Chondrocyte (in vitro differentiated cells): Measurements from ENCODE around the gene NOVA1. TPM values are rescaled to one million over a fixed set of nuclear protein-coding genes. Genes with fewer than 3 reads are reported as not detected.

ENCODE experiments used
- DNase-seq: peaks from one replicate; pipeline ENCODE4 v3.0.0; 2021; ENCODE audit warnings: mixed read lengths, low spot score
- H3K27ac Mint-ChIP-seq: one replicate; pipeline ENCODE4 v1.8.0; 2021; ENCODE audit warnings: mild to moderate bottlenecking, moderate library complexity, mixed read lengths; ENCODE audit not compliant: unreplicated experiment
- H3K27me3 Mint-ChIP-seq: 2 replicates; pipeline ENCODE4 v1.8.0; 2021; ENCODE audit warnings: low read depth, mixed read lengths
- H3K36me3 Mint-ChIP-seq: 2 replicates; pipeline ENCODE4 v1.8.0; 2021; ENCODE audit warnings: low read depth, mixed read lengths
- H3K4me1 Mint-ChIP-seq: 2 replicates; pipeline ENCODE4 v1.8.0; 2021; ENCODE audit warnings: low read depth, mild to moderate bottlenecking, mixed read lengths
- H3K4me3 Mint-ChIP-seq: one replicate; pipeline ENCODE4 v1.8.0; 2021; ENCODE audit warnings: mild to moderate bottlenecking, moderate library complexity, mixed read lengths; ENCODE audit not compliant: unreplicated experiment
- H3K9me3 Mint-ChIP-seq: 2 replicates; pipeline ENCODE4 v1.8.0; 2021; ENCODE audit warnings: low read depth, mixed read lengths
- total RNA-seq: library from RNA; stranded (reverse); gene quantifications from 3 replicates; pipeline ENCODE4 v1.2.1, GENCODE V29; 2021
- TF ChIP-seq, protein P1 (sequence below): fragments of 200-600 bp; sonication (generic); IDR thresholded peaks from 2 replicates; pipeline ENCODE4 v1.5.0; 2021; ENCODE audit warnings: antibody characterized with exemption, mild to moderate bottlenecking, moderate library complexity

Gene NOVA1
- total RNA-seq, 1 donor from 2014 or later = 0.97 TPM

DNA sequence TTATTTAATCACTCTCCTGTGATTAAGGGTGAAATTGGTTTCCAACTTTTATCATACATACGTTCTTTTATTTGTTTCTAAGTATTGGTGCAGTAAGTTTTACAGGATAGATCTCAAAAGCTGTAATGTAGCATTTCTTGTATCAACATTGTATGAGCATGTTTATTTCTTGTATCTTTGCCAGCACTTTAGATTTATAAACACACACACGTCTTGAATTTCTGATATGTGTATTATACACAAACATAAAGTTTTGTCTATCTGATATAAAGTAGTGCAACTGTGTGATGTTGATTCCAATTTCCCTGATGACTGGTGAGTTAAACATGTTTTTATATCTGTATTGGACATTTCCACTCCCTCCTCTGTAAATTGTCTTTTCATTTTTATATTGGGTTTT, 134.7 kb downstream of the NOVA1 start:
- Mint-ChIP-seq H3K36me3 (no peaks in the 10 kb centered on the region), H3K4me1 (no peaks in the 10 kb centered on the region), H3K9me3 (peaks cover 13% of the 10 kb centered on the region), H3K27ac (no peak overlapping the region), H3K4me3 (no peak overlapping the region), H3K27me3 (no peaks in the 10 kb centered on the region)
- TF ChIP-seq, protein P1, sequence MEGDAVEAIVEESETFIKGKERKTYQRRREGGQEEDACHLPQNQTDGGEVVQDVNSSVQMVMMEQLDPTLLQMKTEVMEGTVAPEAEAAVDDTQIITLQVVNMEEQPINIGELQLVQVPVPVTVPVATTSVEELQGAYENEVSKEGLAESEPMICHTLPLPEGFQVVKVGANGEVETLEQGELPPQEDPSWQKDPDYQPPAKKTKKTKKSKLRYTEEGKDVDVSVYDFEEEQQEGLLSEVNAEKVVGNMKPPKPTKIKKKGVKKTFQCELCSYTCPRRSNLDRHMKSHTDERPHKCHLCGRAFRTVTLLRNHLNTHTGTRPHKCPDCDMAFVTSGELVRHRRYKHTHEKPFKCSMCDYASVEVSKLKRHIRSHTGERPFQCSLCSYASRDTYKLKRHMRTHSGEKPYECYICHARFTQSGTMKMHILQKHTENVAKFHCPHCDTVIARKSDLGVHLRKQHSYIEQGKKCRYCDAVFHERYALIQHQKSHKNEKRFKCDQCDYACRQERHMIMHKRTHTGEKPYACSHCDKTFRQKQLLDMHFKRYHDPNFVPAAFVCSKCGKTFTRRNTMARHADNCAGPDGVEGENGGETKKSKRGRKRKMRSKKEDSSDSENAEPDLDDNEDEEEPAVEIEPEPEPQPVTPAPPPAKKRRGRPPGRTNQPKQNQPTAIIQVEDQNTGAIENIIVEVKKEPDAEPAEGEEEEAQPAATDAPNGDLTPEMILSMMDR = no peak
- DNase-seq = no peak

GRCh38 chr14:26454105-26454504, 143.7 kb downstream of the NOVA1 start:
- Mint-ChIP-seq H3K36me3 (no peaks in the 10 kb centered on the region), H3K9me3 (no peaks in the 10 kb centered on the region), H3K4me1 (no peaks in the 10 kb centered on the region), H3K27me3 (no peaks in the 10 kb centered on the region), H3K27ac (no peak overlapping the region), H3K4me3 (no peak overlapping the region)
- DNase-seq = no peak
- TF ChIP-seq, protein P1 = no peak

DNA sequence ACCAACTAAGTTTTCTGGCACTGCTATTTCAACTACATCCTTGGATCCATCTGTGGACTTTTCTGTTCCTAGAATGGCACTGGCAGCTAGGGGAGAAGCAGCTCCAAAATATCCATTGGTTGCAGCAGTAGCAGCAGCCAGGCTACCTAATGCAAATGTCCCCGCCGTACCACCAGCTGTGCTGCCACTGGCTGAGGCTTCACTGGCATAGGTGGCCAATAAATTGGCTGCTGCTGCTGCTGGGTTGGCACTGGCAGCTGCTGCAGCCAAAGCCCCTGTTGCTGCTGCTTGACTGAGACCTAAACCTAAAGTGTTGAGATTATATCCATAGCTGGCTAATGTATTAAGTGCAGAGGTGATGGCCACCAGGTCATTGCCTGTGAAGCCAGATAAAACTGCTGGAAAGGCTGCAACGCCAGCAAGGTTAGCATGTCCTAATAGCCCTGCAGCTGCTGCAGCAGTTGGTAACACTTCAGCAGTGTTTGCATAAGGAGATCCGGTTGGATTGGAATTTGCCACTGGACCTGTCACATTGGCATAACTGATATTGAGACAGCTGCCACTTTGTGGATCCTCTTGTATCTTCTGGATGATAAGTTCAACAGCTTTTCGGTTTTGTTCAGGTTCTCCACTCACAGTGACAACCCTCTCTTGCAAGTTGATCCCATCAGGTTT, 149.5 kb downstream of the NOVA1 start:
- TF ChIP-seq, protein P1 = no peak
- Mint-ChIP-seq H3K27me3 (no peaks in the 10 kb centered on the region), H3K4me1 (no peaks in the 10 kb centered on the region), H3K9me3 (no peaks in the 10 kb centered on the region), H3K27ac (no peak overlapping the region), H3K4me3 (no peak overlapping the region), H3K36me3 (no peaks in the 10 kb centered on the region)
- DNase-seq = no peak

- DNase-seq = no peak
- Mint-ChIP-seq H3K4me1 (no peaks in the 10 kb centered on the region), H3K27me3 (peaks cover 2% of the 10 kb centered on the region)
These were observed 153.0 kb downstream of the NOVA1 start for GRCh38 chr14:26444822-26445221.

DNA sequence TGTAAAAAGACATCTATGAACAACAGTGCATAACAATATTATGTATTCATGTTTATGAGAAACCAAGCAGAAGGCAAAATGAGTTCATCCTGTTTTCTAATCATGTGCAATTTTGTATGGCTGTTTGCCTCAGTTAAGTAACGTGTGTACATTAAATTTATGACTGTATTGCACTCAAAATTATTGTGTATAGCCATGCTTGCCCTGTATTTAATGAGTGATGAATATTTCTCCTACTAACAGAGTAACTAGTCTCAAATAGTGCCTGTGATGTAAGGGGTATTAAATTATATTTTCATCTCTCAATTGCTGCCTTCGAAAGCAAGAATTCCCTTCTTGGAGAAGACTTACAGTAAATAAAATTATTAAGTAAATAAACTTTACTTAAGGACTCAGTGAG, 154.2 kb downstream of the NOVA1 start:
- Mint-ChIP-seq H3K4me3 (no peak overlapping the region), H3K4me1 (no peaks in the 10 kb centered on the region), H3K27ac (no peak overlapping the region), H3K36me3 (no peaks in the 10 kb centered on the region), H3K9me3 (no peaks in the 10 kb centered on the region), H3K27me3 (peaks cover 2% of the 10 kb centered on the region)
- DNase-seq = no peak
- TF ChIP-seq, protein P1 = no peak

More at GRCh38 chr14:26444822-26445221, 153.0 kb downstream of the NOVA1 start:
- Mint-ChIP-seq H3K36me3 (no peaks in the 10 kb centered on the region), H3K9me3 (no peaks in the 10 kb centered on the region), H3K27ac (no peak overlapping the region), H3K4me3 (no peak overlapping the region)
- TF ChIP-seq, protein P1 = no peak
